ENCODE measurements around the gene BCKDHB. TPM values are rescaled to one million over a fixed set of nuclear protein-coding genes. Genes with fewer than 3 reads are reported as not detected.

Gene BCKDHB
- total RNA-seq, 1 experiment from 2014 or later = 24.3 TPM

DNA sequence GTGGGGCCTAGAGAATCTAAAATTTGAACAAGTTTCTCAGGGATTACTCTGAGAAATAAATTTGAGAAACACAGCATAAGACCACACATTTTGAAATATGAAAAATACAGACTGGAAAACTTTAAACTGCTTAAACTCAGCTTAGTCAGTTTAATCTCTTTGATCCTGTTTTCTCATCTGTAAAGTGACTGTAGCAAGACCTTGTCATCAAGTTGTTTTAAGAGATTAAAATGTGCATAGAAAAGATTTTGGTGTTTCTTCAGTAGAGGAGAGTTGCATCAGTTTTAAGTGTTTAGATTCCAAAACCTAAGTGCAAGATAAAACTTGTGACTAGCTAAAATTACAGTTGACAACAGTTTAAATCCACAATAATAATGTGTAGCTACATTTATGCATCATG, 8.1 kb upstream of the BCKDHB start (continued):
- TF ChIP-seq, protein P1, sequence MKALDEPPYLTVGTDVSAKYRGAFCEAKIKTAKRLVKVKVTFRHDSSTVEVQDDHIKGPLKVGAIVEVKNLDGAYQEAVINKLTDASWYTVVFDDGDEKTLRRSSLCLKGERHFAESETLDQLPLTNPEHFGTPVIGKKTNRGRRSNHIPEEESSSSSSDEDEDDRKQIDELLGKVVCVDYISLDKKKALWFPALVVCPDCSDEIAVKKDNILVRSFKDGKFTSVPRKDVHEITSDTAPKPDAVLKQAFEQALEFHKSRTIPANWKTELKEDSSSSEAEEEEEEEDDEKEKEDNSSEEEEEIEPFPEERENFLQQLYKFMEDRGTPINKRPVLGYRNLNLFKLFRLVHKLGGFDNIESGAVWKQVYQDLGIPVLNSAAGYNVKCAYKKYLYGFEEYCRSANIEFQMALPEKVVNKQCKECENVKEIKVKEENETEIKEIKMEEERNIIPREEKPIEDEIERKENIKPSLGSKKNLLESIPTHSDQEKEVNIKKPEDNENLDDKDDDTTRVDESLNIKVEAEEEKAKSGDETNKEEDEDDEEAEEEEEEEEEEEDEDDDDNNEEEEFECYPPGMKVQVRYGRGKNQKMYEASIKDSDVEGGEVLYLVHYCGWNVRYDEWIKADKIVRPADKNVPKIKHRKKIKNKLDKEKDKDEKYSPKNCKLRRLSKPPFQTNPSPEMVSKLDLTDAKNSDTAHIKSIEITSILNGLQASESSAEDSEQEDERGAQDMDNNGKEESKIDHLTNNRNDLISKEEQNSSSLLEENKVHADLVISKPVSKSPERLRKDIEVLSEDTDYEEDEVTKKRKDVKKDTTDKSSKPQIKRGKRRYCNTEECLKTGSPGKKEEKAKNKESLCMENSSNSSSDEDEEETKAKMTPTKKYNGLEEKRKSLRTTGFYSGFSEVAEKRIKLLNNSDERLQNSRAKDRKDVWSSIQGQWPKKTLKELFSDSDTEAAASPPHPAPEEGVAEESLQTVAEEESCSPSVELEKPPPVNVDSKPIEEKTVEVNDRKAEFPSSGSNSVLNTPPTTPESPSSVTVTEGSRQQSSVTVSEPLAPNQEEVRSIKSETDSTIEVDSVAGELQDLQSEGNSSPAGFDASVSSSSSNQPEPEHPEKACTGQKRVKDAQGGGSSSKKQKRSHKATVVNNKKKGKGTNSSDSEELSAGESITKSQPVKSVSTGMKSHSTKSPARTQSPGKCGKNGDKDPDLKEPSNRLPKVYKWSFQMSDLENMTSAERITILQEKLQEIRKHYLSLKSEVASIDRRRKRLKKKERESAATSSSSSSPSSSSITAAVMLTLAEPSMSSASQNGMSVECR (CRISPR knock-in tag; IDR thresholded peaks at IDR 0.05; ENCODE audit: borderline replicate concordance) = no peak
- TF ChIP-seq, protein P2, sequence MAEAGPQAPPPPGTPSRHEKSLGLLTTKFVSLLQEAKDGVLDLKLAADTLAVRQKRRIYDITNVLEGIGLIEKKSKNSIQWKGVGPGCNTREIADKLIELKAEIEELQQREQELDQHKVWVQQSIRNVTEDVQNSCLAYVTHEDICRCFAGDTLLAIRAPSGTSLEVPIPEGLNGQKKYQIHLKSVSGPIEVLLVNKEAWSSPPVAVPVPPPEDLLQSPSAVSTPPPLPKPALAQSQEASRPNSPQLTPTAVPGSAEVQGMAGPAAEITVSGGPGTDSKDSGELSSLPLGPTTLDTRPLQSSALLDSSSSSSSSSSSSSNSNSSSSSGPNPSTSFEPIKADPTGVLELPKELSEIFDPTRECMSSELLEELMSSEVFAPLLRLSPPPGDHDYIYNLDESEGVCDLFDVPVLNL (CRISPR knock-in tag; IDR thresholded peaks at IDR 0.05; ENCODE audit: borderline replicate concordance, low read depth) = no peak
- TF ChIP-seq, protein P3, sequence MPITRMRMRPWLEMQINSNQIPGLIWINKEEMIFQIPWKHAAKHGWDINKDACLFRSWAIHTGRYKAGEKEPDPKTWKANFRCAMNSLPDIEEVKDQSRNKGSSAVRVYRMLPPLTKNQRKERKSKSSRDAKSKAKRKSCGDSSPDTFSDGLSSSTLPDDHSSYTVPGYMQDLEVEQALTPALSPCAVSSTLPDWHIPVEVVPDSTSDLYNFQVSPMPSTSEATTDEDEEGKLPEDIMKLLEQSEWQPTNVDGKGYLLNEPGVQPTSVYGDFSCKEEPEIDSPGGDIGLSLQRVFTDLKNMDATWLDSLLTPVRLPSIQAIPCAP (CRISPR knock-in tag; IDR thresholded peaks at IDR 0.05) = no peak
- TF ChIP-seq, protein P4, sequence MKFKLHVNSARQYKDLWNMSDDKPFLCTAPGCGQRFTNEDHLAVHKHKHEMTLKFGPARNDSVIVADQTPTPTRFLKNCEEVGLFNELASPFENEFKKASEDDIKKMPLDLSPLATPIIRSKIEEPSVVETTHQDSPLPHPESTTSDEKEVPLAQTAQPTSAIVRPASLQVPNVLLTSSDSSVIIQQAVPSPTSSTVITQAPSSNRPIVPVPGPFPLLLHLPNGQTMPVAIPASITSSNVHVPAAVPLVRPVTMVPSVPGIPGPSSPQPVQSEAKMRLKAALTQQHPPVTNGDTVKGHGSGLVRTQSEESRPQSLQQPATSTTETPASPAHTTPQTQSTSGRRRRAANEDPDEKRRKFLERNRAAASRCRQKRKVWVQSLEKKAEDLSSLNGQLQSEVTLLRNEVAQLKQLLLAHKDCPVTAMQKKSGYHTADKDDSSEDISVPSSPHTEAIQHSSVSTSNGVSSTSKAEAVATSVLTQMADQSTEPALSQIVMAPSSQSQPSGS (CRISPR knock-in tag; IDR thresholded peaks at IDR 0.05; ENCODE audit: borderline replicate concordance, low read depth) = no peak
- TF ChIP-seq, protein P5, sequence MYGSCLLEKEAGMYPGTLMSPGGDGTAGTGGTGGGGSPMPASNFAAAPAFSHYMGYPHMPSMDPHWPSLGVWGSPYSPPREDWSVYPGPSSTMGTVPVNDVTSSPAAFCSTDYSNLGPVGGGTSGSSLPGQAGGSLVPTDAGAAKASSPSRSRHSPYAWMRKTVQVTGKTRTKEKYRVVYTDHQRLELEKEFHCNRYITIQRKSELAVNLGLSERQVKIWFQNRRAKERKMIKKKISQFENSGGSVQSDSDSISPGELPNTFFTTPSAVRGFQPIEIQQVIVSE (CRISPR knock-in tag; IDR thresholded peaks at IDR 0.05; ENCODE audit: borderline replicate concordance) = no peak
- TF ChIP-seq TEAD4 (CRISPR knock-in tag; IDR thresholded peaks at IDR 0.05) (no peak), MXD4 (CRISPR knock-in tag; IDR thresholded peaks at IDR 0.05; ENCODE audit: borderline replicate concordance) (no peak), TEAD1 (CRISPR knock-in tag; IDR thresholded peaks at IDR 0.05) (no peak), FOXK1 (CRISPR knock-in tag; IDR thresholded peaks at IDR 0.05) (no peak), ETV6 (CRISPR knock-in tag; IDR thresholded peaks at IDR 0.05) (no peak), SOX15 (CRISPR knock-in tag; IDR thresholded peaks at IDR 0.05) (no peak)

DNA sequence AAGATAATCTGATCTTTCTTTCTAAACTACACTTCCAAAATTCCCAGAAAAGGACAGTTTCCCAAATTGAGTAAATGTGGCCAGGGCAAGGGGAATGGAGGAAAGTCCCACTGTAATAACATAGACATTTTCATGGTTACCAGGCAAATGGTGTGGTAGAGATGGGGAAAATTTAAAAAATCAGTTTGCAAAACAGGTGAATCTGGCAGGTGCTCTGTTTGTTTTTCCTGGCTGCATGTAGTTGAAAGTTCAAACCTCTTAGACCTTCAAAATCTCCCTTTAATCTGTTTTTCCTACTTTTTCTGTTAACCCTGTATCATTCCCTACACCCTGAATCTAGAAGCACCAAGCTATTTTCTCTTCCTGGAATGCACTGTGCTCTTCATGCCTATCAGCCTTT, 2.0 kb upstream of the BCKDHB start:
- Mint-ChIP-seq H3K4me1 (peaks cover 21% of the 10 kb centered on the region), H3K4me3 (no peak overlapping the region), H3K27ac (no peak overlapping the region), H3K27me3 (ENCODE audit: low read depth) (peaks cover 11% of the 10 kb centered on the region), H3K9me3 (no peaks in the 10 kb centered on the region), H3K36me3 (no peaks in the 10 kb centered on the region)
- TF ChIP-seq ESRRA (CRISPR knock-in tag; IDR thresholded peaks at IDR 0.05; ENCODE audit: borderline replicate concordance) (no peak), ETV6 (CRISPR knock-in tag; IDR thresholded peaks at IDR 0.05) (no peak), TEAD4 (CRISPR knock-in tag; IDR thresholded peaks at IDR 0.05) (no peak), RORB (CRISPR knock-in tag; IDR thresholded peaks at IDR 0.05) (no peak), NFATC4 (CRISPR knock-in tag; IDR thresholded peaks at IDR 0.05) (no peak), FOXK1 (CRISPR knock-in tag; IDR thresholded peaks at IDR 0.05) (no peak), ZBTB21 (CRISPR knock-in tag; IDR thresholded peaks at IDR 0.05; ENCODE audit: borderline replicate concordance) (no peak)
- TF ChIP-seq, protein P6, sequence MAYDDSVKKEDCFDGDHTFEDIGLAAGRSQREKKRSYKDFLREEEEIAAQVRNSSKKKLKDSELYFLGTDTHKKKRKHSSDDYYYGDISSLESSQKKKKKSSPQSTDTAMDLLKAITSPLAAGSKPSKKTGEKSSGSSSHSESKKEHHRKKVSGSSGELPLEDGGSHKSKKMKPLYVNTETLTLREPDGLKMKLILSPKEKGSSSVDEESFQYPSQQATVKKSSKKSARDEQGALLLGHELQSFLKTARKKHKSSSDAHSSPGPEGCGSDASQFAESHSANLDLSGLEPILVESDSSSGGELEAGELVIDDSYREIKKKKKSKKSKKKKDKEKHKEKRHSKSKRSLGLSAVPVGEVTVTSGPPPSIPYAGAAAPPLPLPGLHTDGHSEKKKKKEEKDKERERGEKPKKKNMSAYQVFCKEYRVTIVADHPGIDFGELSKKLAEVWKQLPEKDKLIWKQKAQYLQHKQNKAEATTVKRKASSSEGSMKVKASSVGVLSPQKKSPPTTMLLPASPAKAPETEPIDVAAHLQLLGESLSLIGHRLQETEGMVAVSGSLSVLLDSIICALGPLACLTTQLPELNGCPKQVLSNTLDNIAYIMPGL (CRISPR knock-in tag; IDR thresholded peaks at IDR 0.05) = no peak
- TF ChIP-seq, protein P7, sequence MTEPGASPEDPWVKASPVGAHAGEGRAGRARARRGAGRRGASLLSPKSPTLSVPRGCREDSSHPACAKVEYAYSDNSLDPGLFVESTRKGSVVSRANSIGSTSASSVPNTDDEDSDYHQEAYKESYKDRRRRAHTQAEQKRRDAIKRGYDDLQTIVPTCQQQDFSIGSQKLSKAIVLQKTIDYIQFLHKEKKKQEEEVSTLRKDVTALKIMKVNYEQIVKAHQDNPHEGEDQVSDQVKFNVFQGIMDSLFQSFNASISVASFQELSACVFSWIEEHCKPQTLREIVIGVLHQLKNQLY (CRISPR knock-in tag; IDR thresholded peaks at IDR 0.05) = no peak
- TF ChIP-seq, protein P8, sequence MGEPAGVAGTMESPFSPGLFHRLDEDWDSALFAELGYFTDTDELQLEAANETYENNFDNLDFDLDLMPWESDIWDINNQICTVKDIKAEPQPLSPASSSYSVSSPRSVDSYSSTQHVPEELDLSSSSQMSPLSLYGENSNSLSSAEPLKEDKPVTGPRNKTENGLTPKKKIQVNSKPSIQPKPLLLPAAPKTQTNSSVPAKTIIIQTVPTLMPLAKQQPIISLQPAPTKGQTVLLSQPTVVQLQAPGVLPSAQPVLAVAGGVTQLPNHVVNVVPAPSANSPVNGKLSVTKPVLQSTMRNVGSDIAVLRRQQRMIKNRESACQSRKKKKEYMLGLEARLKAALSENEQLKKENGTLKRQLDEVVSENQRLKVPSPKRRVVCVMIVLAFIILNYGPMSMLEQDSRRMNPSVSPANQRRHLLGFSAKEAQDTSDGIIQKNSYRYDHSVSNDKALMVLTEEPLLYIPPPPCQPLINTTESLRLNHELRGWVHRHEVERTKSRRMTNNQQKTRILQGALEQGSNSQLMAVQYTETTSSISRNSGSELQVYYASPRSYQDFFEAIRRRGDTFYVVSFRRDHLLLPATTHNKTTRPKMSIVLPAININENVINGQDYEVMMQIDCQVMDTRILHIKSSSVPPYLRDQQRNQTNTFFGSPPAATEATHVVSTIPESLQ (CRISPR knock-in tag; IDR thresholded peaks at IDR 0.05) = no peak
- TF ChIP-seq, protein P9, sequence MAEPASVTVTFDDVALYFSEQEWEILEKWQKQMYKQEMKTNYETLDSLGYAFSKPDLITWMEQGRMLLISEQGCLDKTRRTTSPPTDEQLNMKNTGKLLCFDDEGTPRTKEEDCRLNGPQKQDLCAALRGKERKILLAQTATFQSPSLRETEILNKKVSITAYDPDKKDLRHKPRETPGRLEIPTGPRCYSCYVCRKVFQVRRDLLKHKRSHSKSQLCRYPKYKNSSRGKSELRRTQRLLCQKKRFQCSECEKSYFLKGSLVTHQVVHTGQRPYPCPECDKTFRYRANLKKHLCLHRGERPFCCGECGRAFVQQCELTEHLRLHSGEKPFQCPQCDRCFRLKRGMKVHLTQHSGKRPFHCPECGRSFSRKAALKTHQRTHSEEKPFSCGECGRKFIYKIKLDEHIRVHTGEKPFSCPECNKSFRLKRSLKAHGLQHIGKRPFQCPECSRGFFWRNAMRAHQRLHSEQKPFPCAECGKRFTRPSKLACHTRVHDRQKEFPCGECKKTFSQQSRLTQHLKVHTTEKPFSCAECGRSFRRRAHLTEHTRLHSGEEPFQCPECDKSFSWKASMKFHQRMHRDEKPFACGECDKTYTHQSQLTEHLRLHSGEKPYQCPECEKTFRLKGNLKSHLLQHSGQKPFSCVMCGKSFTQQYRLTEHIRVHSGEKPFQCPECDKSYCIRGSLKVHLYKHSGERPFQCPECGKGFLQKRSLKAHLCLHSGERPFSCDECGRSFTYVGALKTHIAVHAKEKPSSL (CRISPR knock-in tag; conservative IDR thresholded peaks at IDR 0.05) = no peak
- ATAC-seq = no peak
- CTCF ChIA-PET = interaction anchor here (1.1 kb wide), 1 partner anchor 14 kb away, joined by 3 read pairs; no protein-coding TSS in a partner anchor
- POLR2A ChIA-PET = no interaction called here
- DNase-seq (ENCODE audit: low spot score) = no peak

Measured in WTC11 (cell line).